ENCODE measurements around the gene ERCC8. TPM values are rescaled to one million over a fixed set of nuclear protein-coding genes. Genes with fewer than 3 reads are reported as not detected.

The ERCC8 gene
- polyA plus RNA-seq, 1 donor from 2014 or later: 48.0 TPM

GRCh38 chr5:60887096-60887495 is 57.8 kb downstream of the ERCC8 start:
- no peaks in the 10 kb centered on the region for H3K27me3 ChIP-seq (ENCODE audit: insufficient read depth, low read depth, low read length)
- no peak overlapping the region for H2AFZ ChIP-seq (ENCODE audit: low read depth, low read length)
- H3K27ac ChIP-seq (ENCODE audit: low read length): no peak overlapping the region
- no peaks in the 10 kb centered on the region for H3K79me2 ChIP-seq (replicated peaks; ENCODE audit: insufficient read depth, low read length)
- no peaks in the 10 kb centered on the region for H4K20me1 ChIP-seq (ENCODE audit: insufficient read depth)
- no peaks in the 10 kb centered on the region for H3K9me2 ChIP-seq (ENCODE audit: insufficient read depth, low read length)
- no peaks in the 10 kb centered on the region for H3K9me3 ChIP-seq (ENCODE audit: low read length)
- no peaks in the 10 kb centered on the region for H3K36me3 ChIP-seq (ENCODE audit: insufficient read depth, low read length)
- no peak overlapping the region for H3K4me2 ChIP-seq (ENCODE audit: low read length)
- no peak overlapping the region for H3K4me3 ChIP-seq (ENCODE audit: low read length)
- TF ChIP-seq EP300 (conservative IDR thresholded peaks at IDR 0.05; ENCODE audit: poor library complexity, severe bottlenecking) (no peak), TAF1 (IDR thresholded peaks at IDR 0.05; ENCODE audit: low read depth) (no peak), RAD21 (conservative IDR thresholded peaks at IDR 0.05) (no peak), MXI1 (conservative IDR thresholded peaks at IDR 0.05; ENCODE audit: poor library complexity, severe bottlenecking) (no peak), SMC3 (conservative IDR thresholded peaks at IDR 0.05; ENCODE audit: poor library complexity) (no peak), POLR2AphosphoS5 (IDR thresholded peaks at IDR 0.05) (no peak), EZH2 (IDR thresholded peaks at IDR 0.05; ENCODE audit: borderline replicate concordance, insufficient read depth, low read length, poor library complexity, severe bottlenecking) (no peak)
- TF ChIP-seq, protein P1, sequence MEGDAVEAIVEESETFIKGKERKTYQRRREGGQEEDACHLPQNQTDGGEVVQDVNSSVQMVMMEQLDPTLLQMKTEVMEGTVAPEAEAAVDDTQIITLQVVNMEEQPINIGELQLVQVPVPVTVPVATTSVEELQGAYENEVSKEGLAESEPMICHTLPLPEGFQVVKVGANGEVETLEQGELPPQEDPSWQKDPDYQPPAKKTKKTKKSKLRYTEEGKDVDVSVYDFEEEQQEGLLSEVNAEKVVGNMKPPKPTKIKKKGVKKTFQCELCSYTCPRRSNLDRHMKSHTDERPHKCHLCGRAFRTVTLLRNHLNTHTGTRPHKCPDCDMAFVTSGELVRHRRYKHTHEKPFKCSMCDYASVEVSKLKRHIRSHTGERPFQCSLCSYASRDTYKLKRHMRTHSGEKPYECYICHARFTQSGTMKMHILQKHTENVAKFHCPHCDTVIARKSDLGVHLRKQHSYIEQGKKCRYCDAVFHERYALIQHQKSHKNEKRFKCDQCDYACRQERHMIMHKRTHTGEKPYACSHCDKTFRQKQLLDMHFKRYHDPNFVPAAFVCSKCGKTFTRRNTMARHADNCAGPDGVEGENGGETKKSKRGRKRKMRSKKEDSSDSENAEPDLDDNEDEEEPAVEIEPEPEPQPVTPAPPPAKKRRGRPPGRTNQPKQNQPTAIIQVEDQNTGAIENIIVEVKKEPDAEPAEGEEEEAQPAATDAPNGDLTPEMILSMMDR (IDR thresholded peaks at IDR 0.05; ENCODE audit: poor library complexity, severe bottlenecking): no peak
- TF ChIP-seq, protein P2, sequence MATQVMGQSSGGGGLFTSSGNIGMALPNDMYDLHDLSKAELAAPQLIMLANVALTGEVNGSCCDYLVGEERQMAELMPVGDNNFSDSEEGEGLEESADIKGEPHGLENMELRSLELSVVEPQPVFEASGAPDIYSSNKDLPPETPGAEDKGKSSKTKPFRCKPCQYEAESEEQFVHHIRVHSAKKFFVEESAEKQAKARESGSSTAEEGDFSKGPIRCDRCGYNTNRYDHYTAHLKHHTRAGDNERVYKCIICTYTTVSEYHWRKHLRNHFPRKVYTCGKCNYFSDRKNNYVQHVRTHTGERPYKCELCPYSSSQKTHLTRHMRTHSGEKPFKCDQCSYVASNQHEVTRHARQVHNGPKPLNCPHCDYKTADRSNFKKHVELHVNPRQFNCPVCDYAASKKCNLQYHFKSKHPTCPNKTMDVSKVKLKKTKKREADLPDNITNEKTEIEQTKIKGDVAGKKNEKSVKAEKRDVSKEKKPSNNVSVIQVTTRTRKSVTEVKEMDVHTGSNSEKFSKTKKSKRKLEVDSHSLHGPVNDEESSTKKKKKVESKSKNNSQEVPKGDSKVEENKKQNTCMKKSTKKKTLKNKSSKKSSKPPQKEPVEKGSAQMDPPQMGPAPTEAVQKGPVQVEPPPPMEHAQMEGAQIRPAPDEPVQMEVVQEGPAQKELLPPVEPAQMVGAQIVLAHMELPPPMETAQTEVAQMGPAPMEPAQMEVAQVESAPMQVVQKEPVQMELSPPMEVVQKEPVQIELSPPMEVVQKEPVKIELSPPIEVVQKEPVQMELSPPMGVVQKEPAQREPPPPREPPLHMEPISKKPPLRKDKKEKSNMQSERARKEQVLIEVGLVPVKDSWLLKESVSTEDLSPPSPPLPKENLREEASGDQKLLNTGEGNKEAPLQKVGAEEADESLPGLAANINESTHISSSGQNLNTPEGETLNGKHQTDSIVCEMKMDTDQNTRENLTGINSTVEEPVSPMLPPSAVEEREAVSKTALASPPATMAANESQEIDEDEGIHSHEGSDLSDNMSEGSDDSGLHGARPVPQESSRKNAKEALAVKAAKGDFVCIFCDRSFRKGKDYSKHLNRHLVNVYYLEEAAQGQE (IDR thresholded peaks at IDR 0.05; ENCODE audit: borderline replicate concordance): no peak
- H3F3A ChIP-seq (ENCODE audit: insufficient read depth, low read length, poor library complexity, severe bottlenecking): no peaks in the 10 kb centered on the region
- no peak overlapping the region for H3K9ac ChIP-seq (ENCODE audit: low read length)

GRCh38 chr5:60886158-60886557 is 58.7 kb downstream of the ERCC8 start:
- no peak overlapping the region for H3K4me3 ChIP-seq (ENCODE audit: low read length)
- no peaks in the 10 kb centered on the region for H3K9me3 ChIP-seq (ENCODE audit: low read length)
- no peaks in the 10 kb centered on the region for H3F3A ChIP-seq (ENCODE audit: insufficient read depth, low read length, poor library complexity, severe bottlenecking)
- no peaks in the 10 kb centered on the region for H4K20me1 ChIP-seq (ENCODE audit: insufficient read depth)
- TF ChIP-seq SMC3 (conservative IDR thresholded peaks at IDR 0.05; ENCODE audit: poor library complexity) (no peak), POLR2AphosphoS5 (IDR thresholded peaks at IDR 0.05) (no peak)
- no peaks in the 10 kb centered on the region for H3K9me2 ChIP-seq (ENCODE audit: insufficient read depth, low read length)
- H3K36me3 ChIP-seq (ENCODE audit: insufficient read depth, low read length): no peaks in the 10 kb centered on the region
- no peaks in the 10 kb centered on the region for H3K79me2 ChIP-seq (replicated peaks; ENCODE audit: insufficient read depth, low read length)
- no peak overlapping the region for H3K9ac ChIP-seq (ENCODE audit: low read length)
- H3K27me3 ChIP-seq (ENCODE audit: insufficient read depth, low read depth, low read length): no peaks in the 10 kb centered on the region
- no peak overlapping the region for H2AFZ ChIP-seq (ENCODE audit: low read depth, low read length)
- H3K27ac ChIP-seq (ENCODE audit: low read length): no peak overlapping the region
- no peak overlapping the region for H3K4me2 ChIP-seq (ENCODE audit: low read length)

- H3K9ac ChIP-seq (ENCODE audit: low read length): no peak overlapping the region
- no peak overlapping the region for H3K27ac ChIP-seq (ENCODE audit: low read length)
- no peaks in the 10 kb centered on the region for H3F3A ChIP-seq (ENCODE audit: insufficient read depth, low read length, poor library complexity, severe bottlenecking)
- H3K27me3 ChIP-seq (ENCODE audit: insufficient read depth, low read depth, low read length): no peaks in the 10 kb centered on the region
- H3K79me2 ChIP-seq (replicated peaks; ENCODE audit: insufficient read depth, low read length): no peaks in the 10 kb centered on the region
- no peak overlapping the region for H2AFZ ChIP-seq (ENCODE audit: low read depth, low read length)
- TF ChIP-seq, protein P2 (IDR thresholded peaks at IDR 0.05; ENCODE audit: borderline replicate concordance): no peak
- TF ChIP-seq SMC3 (conservative IDR thresholded peaks at IDR 0.05; ENCODE audit: poor library complexity) (peak; percentile 20), RAD21 (conservative IDR thresholded peaks at IDR 0.05) (peak; percentile 14)
- TF ChIP-seq, protein P1 (IDR thresholded peaks at IDR 0.05; ENCODE audit: poor library complexity, severe bottlenecking): peak; percentile 48
- no peak overlapping the region for H3K4me3 ChIP-seq (ENCODE audit: low read length)
- H3K9me3 ChIP-seq (ENCODE audit: low read length): no peaks in the 10 kb centered on the region
- H3K4me2 ChIP-seq (ENCODE audit: low read length): no peak overlapping the region
- no peaks in the 10 kb centered on the region for H3K9me2 ChIP-seq (ENCODE audit: insufficient read depth, low read length)
- no peaks in the 10 kb centered on the region for H4K20me1 ChIP-seq (ENCODE audit: insufficient read depth)
- H3K36me3 ChIP-seq (ENCODE audit: insufficient read depth, low read length): no peaks in the 10 kb centered on the region
Observed at GRCh38 chr5:60883229-60883628, 61.6 kb downstream of the ERCC8 start.

All from neural cell (in vitro differentiated cells).